HepG2 (cell line): Measurements from ENCODE around the gene MT4. TPM values are rescaled to one million over a fixed set of nuclear protein-coding genes. Genes with fewer than 3 reads are reported as not detected.
A peak's percentile ranks its signal among the peaks of the same experiment; 100 is the strongest.

Source experiments
- FOSL1 ChIP-seq: sonication (generic); formaldehyde crosslinking; IDR thresholded peaks from 2 replicates; pipeline ENCODE4 v1.9.0; 2021; ENCODE audit warnings: missing genetic modification reagents, borderline replicate concordance
- GATA4 ChIP-seq: sonication (generic); IDR thresholded peaks from 2 replicates; pipeline ENCODE4 v1.6.1; 2016; ENCODE audit warnings: antibody characterized with exemption, low read depth, borderline replicate concordance
- GLI4 ChIP-seq: sonication (generic); formaldehyde crosslinking; IDR thresholded peaks from 2 replicates; pipeline ENCODE4 v1.5.1; 2020; ENCODE audit warnings: missing genetic modification reagents, mild to moderate bottlenecking, moderate library complexity, borderline replicate concordance
- NR1H2 ChIP-seq: sonication (generic); formaldehyde crosslinking; IDR thresholded peaks from 2 replicates; pipeline ENCODE4 v1.8.1; 2022; ENCODE audit warnings: low read depth, missing genetic modification reagents, borderline replicate concordance
- ONECUT2 ChIP-seq: sonication (generic); formaldehyde crosslinking; IDR thresholded peaks from 2 replicates; pipeline ENCODE4 v1.4.0; 2020; ENCODE audit warnings: missing genetic modification reagents
- PAX8 ChIP-seq: sonication (generic); formaldehyde crosslinking; IDR thresholded peaks from 2 replicates; pipeline ENCODE4 v1.8.0; 2022; ENCODE audit warnings: mild to moderate bottlenecking, missing genetic modification reagents, borderline replicate concordance
- SMARCE1 ChIP-seq: fragments of 450-650 bp; IDR thresholded peaks from 2 replicates; pipeline ENCODE4 v1.6.1; 2017; ENCODE audit warnings: borderline replicate concordance
- SRSF1 ChIP-seq: fragments of 200-400 bp; formaldehyde crosslinking; optimal IDR thresholded peaks from 2 replicates; pipeline ENCODE3; 2017; ENCODE audit warnings: mild to moderate bottlenecking, low read depth, low read length, moderate library complexity
- ZFP41 ChIP-seq: sonication (generic); formaldehyde crosslinking; IDR thresholded peaks from 2 replicates; pipeline ENCODE4 v1.4.0; 2020; ENCODE audit warnings: mild to moderate bottlenecking, missing genetic modification reagents, borderline replicate concordance
- ZNF124 ChIP-seq: sonication (generic); formaldehyde crosslinking; IDR thresholded peaks from 2 replicates; pipeline ENCODE4 v1.4.0; 2020; ENCODE audit warnings: missing genetic modification reagents
- ZNF260 ChIP-seq: sonication (generic); formaldehyde crosslinking; IDR thresholded peaks from 2 replicates; pipeline ENCODE4 v1.4.0; 2020; ENCODE audit warnings: missing genetic modification reagents, low read depth, mild to moderate bottlenecking, borderline replicate concordance
- ZNF367 ChIP-seq: sonication (generic); formaldehyde crosslinking; IDR thresholded peaks from 2 replicates; pipeline ENCODE4 v1.4.0; 2020; ENCODE audit warnings: missing genetic modification reagents, borderline replicate concordance
- ZNF567 ChIP-seq: sonication (generic); formaldehyde crosslinking; IDR thresholded peaks from 2 replicates; pipeline ENCODE4 v1.8.1; 2023; ENCODE audit warnings: mild to moderate bottlenecking, missing genetic modification reagents, borderline replicate concordance
- ZNF589 ChIP-seq: sonication (generic); formaldehyde crosslinking; conservative IDR thresholded peaks from 2 replicates; pipeline ENCODE4 v1.8.0; 2022; ENCODE audit warnings: mild to moderate bottlenecking, moderate library complexity, missing genetic modification reagents
- polyA plus RNA-seq, 8 experiments: library from polyadenylated mRNA; depleted of rRNA in 3 of 8; stranded (reverse) in 7 of 8; unstranded in 1 of 8; fragments of >200 nt; fragmentation: Illumina TruSeq in 4 of 8; extraction: Trizol in 4 of 8; gene quantifications; 2 replicates each; pipeline versions ENCODE4 v1.2.1 to v1.2.3, GENCODE V29; 2011 to 2016; ENCODE audit warnings: low read depth in 4 of 8, missing spikeins in 1 of 8, mixed read lengths in 1 of 8; ENCODE audit not compliant: insufficient read depth in 1 of 8
- total RNA-seq, 5 experiments: library from RNA; depleted of rRNA; stranded (reverse); fragments of >200 nt; fragmentation: Illumina TruSeq; extraction: Trizol; gene quantifications; 2 replicates each; pipeline ENCODE4 v1.2.3, GENCODE V29; 2016; ENCODE audit warnings: low read depth in 1 of 5
- TF ChIP-seq, protein P1 (sequence below): sonication (generic); formaldehyde crosslinking; IDR thresholded peaks from 2 replicates; pipeline ENCODE4 v1.4.0; 2020; ENCODE audit warnings: mild to moderate bottlenecking, low read depth, missing genetic modification reagents
- TF ChIP-seq, protein P2 (sequence below): sonication (generic); formaldehyde crosslinking; IDR thresholded peaks from 2 replicates; pipeline ENCODE4 v1.9.0; 2021; ENCODE audit warnings: missing genetic modification reagents, borderline replicate concordance
- TF ChIP-seq, protein P3 (sequence below): sonication (generic); formaldehyde crosslinking; IDR thresholded peaks from 2 replicates; pipeline ENCODE4 v1.4.0; 2020; ENCODE audit warnings: missing genetic modification reagents, mild to moderate bottlenecking, borderline replicate concordance
- TF ChIP-seq, protein P4 (sequence below): sonication (generic); formaldehyde crosslinking; IDR thresholded peaks from 2 replicates; pipeline ENCODE4 v1.4.0; 2020; ENCODE audit warnings: low read depth, mild to moderate bottlenecking, missing genetic modification reagents
- TF ChIP-seq, protein P5 (sequence below): sonication (generic); formaldehyde crosslinking; IDR thresholded peaks from 2 replicates; pipeline ENCODE4 v1.8.1; 2023; ENCODE audit warnings: mild to moderate bottlenecking, missing genetic modification reagents

The MT4 gene
- total and polyA plus RNA-seq, 2 of the 13 experiments (the other 11 are each of a cell fraction or from before 2014, with no cell fraction given): not detected

DNA sequence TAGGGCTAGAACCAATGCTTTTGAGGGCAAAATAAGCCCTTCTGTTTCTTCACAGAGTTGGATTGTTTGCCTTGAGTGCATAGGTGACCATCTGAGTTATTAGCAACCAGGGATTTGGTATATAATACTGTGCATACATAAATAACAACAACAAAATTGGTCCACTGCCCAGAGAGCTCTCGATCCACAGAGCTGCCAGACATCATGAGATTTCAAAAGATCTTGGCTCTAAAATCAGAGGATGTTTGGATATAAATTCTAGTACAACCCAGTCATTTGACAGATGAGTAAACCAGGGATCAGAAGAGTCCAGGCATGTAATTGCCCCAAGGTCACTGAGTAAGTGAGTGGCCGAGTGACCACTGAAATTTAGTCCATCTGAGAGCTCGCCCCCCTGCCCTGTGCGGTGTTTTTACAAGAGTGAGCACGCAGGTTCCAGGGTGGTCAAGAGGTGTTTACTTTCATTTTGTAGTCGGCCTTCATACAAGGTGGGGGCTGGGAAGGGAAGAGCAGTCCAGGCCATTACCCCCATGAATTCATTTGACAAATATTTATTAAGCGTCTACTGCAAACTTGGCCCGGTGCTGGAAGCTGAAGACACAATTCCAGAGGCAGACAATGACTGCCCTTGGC is 41.7 kb downstream of the MT4 start (continued):
- TF ChIP-seq GLI4 (no peak), PAX8 (CRISPR knock-in tag) (no peak), SRSF1 (no peak), ZNF260 (CRISPR knock-in tag) (no peak), FOSL1 (peak; percentile 39; the same call in 1 of the 2 replicates), GATA4 (peak; percentile 31; the same call in 1 of the 2 replicates), ONECUT2 (CRISPR knock-in tag) (no peak), ZNF567 (CRISPR knock-in tag) (peak; percentile 90; the same call in 1 of the 2 replicates), ZNF367 (no peak), SMARCE1 (no peak), ZFP41 (CRISPR knock-in tag) (no peak), NR1H2 (CRISPR knock-in tag) (no peak), ZNF589 (no peak; the same call in 1 of the 2 replicates), ZNF124 (no peak)
- TF ChIP-seq, protein P1, sequence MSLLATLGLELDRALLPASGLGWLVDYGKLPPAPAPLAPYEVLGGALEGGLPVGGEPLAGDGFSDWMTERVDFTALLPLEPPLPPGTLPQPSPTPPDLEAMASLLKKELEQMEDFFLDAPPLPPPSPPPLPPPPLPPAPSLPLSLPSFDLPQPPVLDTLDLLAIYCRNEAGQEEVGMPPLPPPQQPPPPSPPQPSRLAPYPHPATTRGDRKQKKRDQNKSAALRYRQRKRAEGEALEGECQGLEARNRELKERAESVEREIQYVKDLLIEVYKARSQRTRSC: no peak
- TF ChIP-seq, protein P2, sequence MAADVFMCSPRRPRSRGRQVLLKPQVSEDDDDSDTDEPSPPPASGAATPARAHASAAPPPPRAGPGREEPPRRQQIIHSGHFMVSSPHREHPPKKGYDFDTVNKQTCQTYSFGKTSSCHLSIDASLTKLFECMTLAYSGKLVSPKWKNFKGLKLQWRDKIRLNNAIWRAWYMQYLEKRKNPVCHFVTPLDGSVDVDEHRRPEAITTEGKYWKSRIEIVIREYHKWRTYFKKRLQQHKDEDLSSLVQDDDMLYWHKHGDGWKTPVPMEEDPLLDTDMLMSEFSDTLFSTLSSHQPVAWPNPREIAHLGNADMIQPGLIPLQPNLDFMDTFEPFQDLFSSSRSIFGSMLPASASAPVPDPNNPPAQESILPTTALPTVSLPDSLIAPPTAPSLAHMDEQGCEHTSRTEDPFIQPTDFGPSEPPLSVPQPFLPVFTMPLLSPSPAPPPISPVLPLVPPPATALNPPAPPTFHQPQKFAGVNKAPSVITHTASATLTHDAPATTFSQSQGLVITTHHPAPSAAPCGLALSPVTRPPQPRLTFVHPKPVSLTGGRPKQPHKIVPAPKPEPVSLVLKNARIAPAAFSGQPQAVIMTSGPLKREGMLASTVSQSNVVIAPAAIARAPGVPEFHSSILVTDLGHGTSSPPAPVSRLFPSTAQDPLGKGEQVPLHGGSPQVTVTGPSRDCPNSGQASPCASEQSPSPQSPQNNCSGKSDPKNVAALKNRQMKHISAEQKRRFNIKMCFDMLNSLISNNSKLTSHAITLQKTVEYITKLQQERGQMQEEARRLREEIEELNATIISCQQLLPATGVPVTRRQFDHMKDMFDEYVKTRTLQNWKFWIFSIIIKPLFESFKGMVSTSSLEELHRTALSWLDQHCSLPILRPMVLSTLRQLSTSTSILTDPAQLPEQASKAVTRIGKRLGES (CRISPR knock-in tag): no peak
- TF ChIP-seq, protein P3, sequence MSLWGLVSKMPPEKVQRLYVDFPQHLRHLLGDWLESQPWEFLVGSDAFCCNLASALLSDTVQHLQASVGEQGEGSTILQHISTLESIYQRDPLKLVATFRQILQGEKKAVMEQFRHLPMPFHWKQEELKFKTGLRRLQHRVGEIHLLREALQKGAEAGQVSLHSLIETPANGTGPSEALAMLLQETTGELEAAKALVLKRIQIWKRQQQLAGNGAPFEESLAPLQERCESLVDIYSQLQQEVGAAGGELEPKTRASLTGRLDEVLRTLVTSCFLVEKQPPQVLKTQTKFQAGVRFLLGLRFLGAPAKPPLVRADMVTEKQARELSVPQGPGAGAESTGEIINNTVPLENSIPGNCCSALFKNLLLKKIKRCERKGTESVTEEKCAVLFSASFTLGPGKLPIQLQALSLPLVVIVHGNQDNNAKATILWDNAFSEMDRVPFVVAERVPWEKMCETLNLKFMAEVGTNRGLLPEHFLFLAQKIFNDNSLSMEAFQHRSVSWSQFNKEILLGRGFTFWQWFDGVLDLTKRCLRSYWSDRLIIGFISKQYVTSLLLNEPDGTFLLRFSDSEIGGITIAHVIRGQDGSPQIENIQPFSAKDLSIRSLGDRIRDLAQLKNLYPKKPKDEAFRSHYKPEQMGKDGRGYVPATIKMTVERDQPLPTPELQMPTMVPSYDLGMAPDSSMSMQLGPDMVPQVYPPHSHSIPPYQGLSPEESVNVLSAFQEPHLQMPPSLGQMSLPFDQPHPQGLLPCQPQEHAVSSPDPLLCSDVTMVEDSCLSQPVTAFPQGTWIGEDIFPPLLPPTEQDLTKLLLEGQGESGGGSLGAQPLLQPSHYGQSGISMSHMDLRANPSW (CRISPR knock-in tag): peak; percentile 86; the same call in 1 of the 2 replicates
- TF ChIP-seq, protein P4, sequence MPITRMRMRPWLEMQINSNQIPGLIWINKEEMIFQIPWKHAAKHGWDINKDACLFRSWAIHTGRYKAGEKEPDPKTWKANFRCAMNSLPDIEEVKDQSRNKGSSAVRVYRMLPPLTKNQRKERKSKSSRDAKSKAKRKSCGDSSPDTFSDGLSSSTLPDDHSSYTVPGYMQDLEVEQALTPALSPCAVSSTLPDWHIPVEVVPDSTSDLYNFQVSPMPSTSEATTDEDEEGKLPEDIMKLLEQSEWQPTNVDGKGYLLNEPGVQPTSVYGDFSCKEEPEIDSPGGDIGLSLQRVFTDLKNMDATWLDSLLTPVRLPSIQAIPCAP: peak; percentile 71; the same call in 1 of the 2 replicates
- TF ChIP-seq, protein P5, sequence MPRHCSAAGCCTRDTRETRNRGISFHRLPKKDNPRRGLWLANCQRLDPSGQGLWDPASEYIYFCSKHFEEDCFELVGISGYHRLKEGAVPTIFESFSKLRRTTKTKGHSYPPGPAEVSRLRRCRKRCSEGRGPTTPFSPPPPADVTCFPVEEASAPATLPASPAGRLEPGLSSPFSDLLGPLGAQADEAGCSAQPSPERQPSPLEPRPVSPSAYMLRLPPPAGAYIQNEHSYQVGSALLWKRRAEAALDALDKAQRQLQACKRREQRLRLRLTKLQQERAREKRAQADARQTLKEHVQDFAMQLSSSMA: no peak
